ENCODE data around the gene PLA2G12B.

- TF ChIP-seq CTCF (IDR thresholded peaks at IDR 0.05; ENCODE audit: low read depth, low read length, missing input control), result no peak
- no peak for TF ChIP-seq GABPA (IDR thresholded peaks at IDR 0.05 in 1 of 2, conservative IDR thresholded peaks at IDR 0.05 in 1 of 2)
- no peak for TF ChIP-seq REST (IDR thresholded peaks at IDR 0.05)
Measured at GRCh38 chr10:72918352-72918751, 36.3 kb downstream of the PLA2G12B start.
